B cell (primary cell): Measurements from ENCODE around the gene RBPJL. TPM values are rescaled to one million over a fixed set of nuclear protein-coding genes. Genes with fewer than 3 reads are reported as not detected.

Experiments used
- ATAC-seq: fragments of 200-7000 bp; cut with Tn5 transposase; one replicate; pipeline ENCODE4 v1.10.0; 2021; ENCODE audit warnings: low read depth, mild to moderate bottlenecking, moderate number of reproducible peaks, moderate library complexity
- CTCF ChIA-PET: fragments of 350-600 bp; sonication (Branson Sonifier 250); formaldehyde crosslinking; loops from one replicate; lab custom pipeline; 2021; ENCODE audit warnings: antibody characterized with exemption, inconsistent platforms; lab: Charles Lee
- POLR2A ChIA-PET: fragments of 350-600 bp; sonication (Branson Sonifier 250); formaldehyde crosslinking; loops from one replicate; lab custom pipeline; 2021; ENCODE audit warnings: antibody characterized with exemption; lab: Charles Lee
- DNase-seq: peaks from one replicate; pipeline ENCODE4 v3.0.0; 2013
- H2AFZ ChIP-seq: 2 replicates; pipeline ENCODE4 v1.6.1; 2012; ENCODE audit warnings: mild to moderate bottlenecking, low read depth, low read length; ENCODE audit not compliant: insufficient read depth, poor library complexity, severe bottlenecking
- H3K27ac ChIP-seq, 2 donors: 1 replicate in 1 of 2; 2 replicates in 1 of 2; pipeline ENCODE4 v1.5.1; 2012 to 2013; ENCODE audit warnings: low read length in 2 of 2, mild to moderate bottlenecking in 2 of 2, moderate library complexity in 1 of 2
- H3K27me3 ChIP-seq, 4 experiments: fragments of 200-600 bp in 1 of 4; sonication (generic) in 1 of 4; replicated peaks in 1 of 4; 1 replicate in 2 of 4; 2 replicates in 2 of 4; pipeline versions ENCODE4 v1.6.1 to v1.7.0; 2013 to 2016; ENCODE audit warnings: low read length in 3 of 4, mild to moderate bottlenecking in 2 of 4, mixed read lengths in 1 of 4, moderate library complexity in 1 of 4; ENCODE audit not compliant: insufficient read depth in 4 of 4, control insufficient read depth in 3 of 4; ENCODE audit errors: control extremely low read depth in 1 of 4
- H3K36me3 ChIP-seq, 2 experiments: replicated peaks in 1 of 2; 1 replicate in 1 of 2; 2 replicates in 1 of 2; pipeline versions ENCODE4 v1.6.1 to v1.7.1; 2013; ENCODE audit warnings: low read length in 1 of 2; ENCODE audit not compliant: insufficient read depth in 2 of 2, control insufficient read depth in 1 of 2; ENCODE audit errors: control extremely low read depth in 1 of 2, extremely low read depth in 1 of 2
- H3K4me1 ChIP-seq, 2 donors: fragments of 200-600 bp in 1 of 2; sonication (generic) in 1 of 2; 1 replicate in 1 of 2; 2 replicates in 1 of 2; pipeline versions ENCODE4 v1.5.1 to v1.6.1; 2013 to 2017; ENCODE audit warnings: low read length in 2 of 2; ENCODE audit not compliant: control insufficient read depth in 2 of 2, insufficient read depth in 2 of 2
- H3K4me2 ChIP-seq: replicated peaks from 2 replicates; pipeline ENCODE3; 2012; ENCODE audit warnings: mild to moderate bottlenecking, low read depth, low read length; ENCODE audit not compliant: poor library complexity, severe bottlenecking
- H3K4me3 ChIP-seq, 5 experiments: fragments of 200-600 bp in 1 of 5; sonication (generic) in 1 of 5; 1 replicate in 3 of 5; 2 replicates in 2 of 5; pipeline versions ENCODE4 v1.5.1 to v1.7.0; 2011 to 2016; ENCODE audit warnings: low read length in 4 of 5, mild to moderate bottlenecking in 4 of 5, low read depth in 2 of 5, control low read depth in 1 of 5, moderate library complexity in 1 of 5; ENCODE audit not compliant: insufficient read depth in 1 of 5; ENCODE audit errors: control extremely low read depth in 1 of 5, extremely low read depth in 1 of 5
- H3K79me2 ChIP-seq: fragments of 200-600 bp; sonication (generic); one replicate; pipeline ENCODE4 v1.6.0; 2016; ENCODE audit warnings: low read length; ENCODE audit not compliant: control insufficient read depth, insufficient read depth
- H3K9ac ChIP-seq: fragments of 200-600 bp; sonication (generic); 2 replicates; pipeline ENCODE4 v1.6.1; 2017; ENCODE audit warnings: mild to moderate bottlenecking, low read length, moderate library complexity
- H3K9me3 ChIP-seq, 3 donors: one replicate each; pipeline versions ENCODE4 v1.6.1 to v1.7.1; 2013; ENCODE audit warnings: low read length in 2 of 3; ENCODE audit not compliant: control insufficient read depth in 2 of 3, insufficient read depth in 1 of 3; ENCODE audit errors: control extremely low read depth in 1 of 3
- H4K20me1 ChIP-seq: 2 replicates; pipeline ENCODE4 v1.6.0; 2012; ENCODE audit warnings: mild to moderate bottlenecking, low read length; ENCODE audit not compliant: insufficient read depth, control insufficient read depth, poor library complexity, severe bottlenecking
- H3K27ac Mint-ChIP-seq: one replicate; pipeline ENCODE4 v1.8.0; 2021; ENCODE audit warnings: mixed read lengths
- H3K27me3 Mint-ChIP-seq: one replicate; pipeline ENCODE4 v1.8.0; 2021; ENCODE audit warnings: mixed read lengths
- H3K4me1 Mint-ChIP-seq: one replicate; pipeline ENCODE4 v1.8.0; 2021; ENCODE audit warnings: mixed read lengths
- H3K4me3 Mint-ChIP-seq: one replicate; pipeline ENCODE4 v1.8.0; 2021; ENCODE audit warnings: mixed read lengths
- H3K9me3 Mint-ChIP-seq: one replicate; pipeline ENCODE4 v1.8.0; 2022; ENCODE audit warnings: mixed read lengths; ENCODE audit not compliant: insufficient read depth
- EZH2 ChIP-seq: IDR thresholded peaks from 2 replicates; pipeline ENCODE4 v1.6.1; 2012; ENCODE audit warnings: borderline replicate concordance, low read depth, mild to moderate bottlenecking, moderate library complexity, low read length; ENCODE audit not compliant: insufficient read depth, poor library complexity, severe bottlenecking
- WGBS: methylation state at CpG from one replicate; pipeline ENCODE4 v1.1.5; 2013; ENCODE audit warnings: missing lambda C conversion rate; ENCODE audit not compliant: insufficient coverage; 5-methylcytosine and 5-hydroxymethylcytosine counted together
- intact Hi-C: fragments of 100-400 bp; cut with micrococcal nuclease; formaldehyde crosslinking; loops from one replicate; pipeline ENCODE4 v1.10.0; 2022
- polyA plus RNA-seq: library from polyadenylated mRNA; depleted of rRNA; stranded (reverse); fragments of >200 nt; gene quantifications from 2 replicates; pipeline ENCODE4 v1.2.3, GENCODE V29; 2012
- total RNA-seq, 2 donors: library from RNA; stranded (reverse); fragments of 120-200 nt in 1 of 2; gene quantifications; 1 replicate in 1 of 2; 2 replicates in 1 of 2; pipeline versions ENCODE4 v1.2.3 to v1.2.4, GENCODE V29; 2013 to 2022
- TF ChIP-seq, protein P1 (sequence below): fragments of 200-600 bp; IDR thresholded peaks from one replicate; pipeline ENCODE4 v1.8.0; 2022; ENCODE audit warnings: antibody characterized with exemption, mild to moderate bottlenecking

The RBPJL gene
- total and polyA plus RNA-seq, 2 donors (not counting 1 experiment from before 2014, with no cell fraction given), result not detected

GRCh38 chr20:45341939-45342854, 35.6 kb downstream of the RBPJL start:
- H3K27me3 Mint-ChIP-seq, result peaks cover 19% of the 10 kb centered on the region
- H3K4me3 ChIP-seq, result no peak overlapping the region
- intact Hi-C loops, result no loop called here
- CTCF ChIA-PET, result interaction anchor here (0.8 to 1.8 kb wide), 3 partner anchors 20 to 108 kb away, joined by 3 to 4 read pairs (median 3); partner anchors contain the start of gene SYS1
- no peak for ATAC-seq
- H3K4me3 Mint-ChIP-seq, result no peak overlapping the region
- no peaks in the 10 kb centered on the region for H3K9me3 Mint-ChIP-seq
- H3K27ac Mint-ChIP-seq, result no peak overlapping the region
- H3K4me2 ChIP-seq, result no peak overlapping the region
- no peaks in the 10 kb centered on the region for H3K4me1 Mint-ChIP-seq
- no peaks in the 10 kb centered on the region for H4K20me1 ChIP-seq
- H3K36me3 ChIP-seq, result no peaks in the 10 kb centered on the region
- POLR2A ChIA-PET, result no interaction called here
- 86% methylated on average over 15 of the region's 16 CpGs for WGBS
- no peak for TF ChIP-seq EZH2
- TF ChIP-seq, protein P1, sequence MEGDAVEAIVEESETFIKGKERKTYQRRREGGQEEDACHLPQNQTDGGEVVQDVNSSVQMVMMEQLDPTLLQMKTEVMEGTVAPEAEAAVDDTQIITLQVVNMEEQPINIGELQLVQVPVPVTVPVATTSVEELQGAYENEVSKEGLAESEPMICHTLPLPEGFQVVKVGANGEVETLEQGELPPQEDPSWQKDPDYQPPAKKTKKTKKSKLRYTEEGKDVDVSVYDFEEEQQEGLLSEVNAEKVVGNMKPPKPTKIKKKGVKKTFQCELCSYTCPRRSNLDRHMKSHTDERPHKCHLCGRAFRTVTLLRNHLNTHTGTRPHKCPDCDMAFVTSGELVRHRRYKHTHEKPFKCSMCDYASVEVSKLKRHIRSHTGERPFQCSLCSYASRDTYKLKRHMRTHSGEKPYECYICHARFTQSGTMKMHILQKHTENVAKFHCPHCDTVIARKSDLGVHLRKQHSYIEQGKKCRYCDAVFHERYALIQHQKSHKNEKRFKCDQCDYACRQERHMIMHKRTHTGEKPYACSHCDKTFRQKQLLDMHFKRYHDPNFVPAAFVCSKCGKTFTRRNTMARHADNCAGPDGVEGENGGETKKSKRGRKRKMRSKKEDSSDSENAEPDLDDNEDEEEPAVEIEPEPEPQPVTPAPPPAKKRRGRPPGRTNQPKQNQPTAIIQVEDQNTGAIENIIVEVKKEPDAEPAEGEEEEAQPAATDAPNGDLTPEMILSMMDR, result no peak
- H3K9me3 ChIP-seq, result no peaks in the 10 kb centered on the region
- H3K4me1 ChIP-seq, result peaks cover 9 to 10% of the 10 kb centered on the region in 2 donors
- H3K79me2 ChIP-seq, result no peaks in the 10 kb centered on the region
- H3K9ac ChIP-seq, result no peak overlapping the region
- no peak for DNase-seq
- no peak overlapping the region for H3K27ac ChIP-seq
- H2AFZ ChIP-seq, result no peak overlapping the region
- H3K27me3 ChIP-seq, result peaks cover 0 to 26% (median 1%) of the 10 kb centered on the region in 4 experiments
